NAMALWA (cell line): Measurements from ENCODE around the gene CYB561.

Experiments
- DNase-seq: peaks from one replicate; pipeline ENCODE4 v3.0.0-alpha.2; 2015; ENCODE audit warnings: low spot score

CYB561 gene

GRCh38 chr17:63431939-63432804 lies 13.9 kb downstream of the CYB561 start:
- no peak for DNase-seq

GRCh38 chr17:63431618-63431938 lies 14.5 kb downstream of the CYB561 start:
- no peak for DNase-seq

GRCh38 chr17:63430223-63430622 lies 15.9 kb downstream of the CYB561 start:
- DNase-seq = no peak

DNA sequence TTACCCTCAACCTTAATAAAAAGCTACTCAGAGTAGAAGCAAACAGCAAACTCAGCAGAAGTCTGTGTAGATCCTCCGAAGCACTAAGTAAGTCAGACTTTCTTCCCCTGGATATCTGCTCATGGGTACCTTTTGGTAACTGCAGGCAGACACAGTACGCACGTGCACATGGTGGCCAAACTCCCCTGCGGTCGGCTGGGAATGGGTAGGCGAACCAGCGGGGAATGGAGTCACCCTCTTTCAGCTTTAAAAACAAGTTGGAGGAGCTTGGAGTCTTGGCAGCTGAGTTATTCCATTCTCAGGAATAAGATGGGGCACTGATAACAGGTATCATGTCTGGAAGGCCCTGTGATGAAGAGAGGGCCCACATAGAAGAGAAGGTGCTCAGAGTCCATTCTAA lies 16.3 kb downstream of the CYB561 start:
- no peak for DNase-seq

GRCh38 chr17:63426917-63427308 lies 19.2 kb downstream of the CYB561 start:
- DNase-seq = no peak

- no peak for DNase-seq
These were observed 19.8 kb downstream of the CYB561 start for GRCh38 chr17:63426041-63426916.

GRCh38 chr17:63425483-63425882 lies 20.6 kb downstream of the CYB561 start:
- DNase-seq = peak; percentile 83

DNA sequence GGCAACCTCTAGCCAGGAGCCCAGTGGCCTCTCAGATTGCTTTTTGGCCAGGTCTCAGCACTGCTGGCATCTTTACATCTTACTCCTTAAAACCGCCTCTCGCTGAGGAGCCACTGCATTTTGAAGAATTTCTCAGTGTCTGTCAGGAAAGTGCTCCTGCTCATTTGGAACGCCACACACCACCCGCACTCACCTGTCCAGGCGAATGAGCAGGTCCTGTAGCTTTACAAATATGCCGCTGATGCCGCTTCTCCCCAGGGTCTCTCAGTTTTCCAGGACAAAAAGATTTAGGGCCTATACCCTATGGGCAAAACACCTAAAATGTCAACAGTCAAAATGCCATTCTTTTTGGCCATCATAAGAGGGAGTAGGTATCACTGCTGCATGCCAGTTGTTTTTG lies 22.1 kb downstream of the CYB561 start:
- DNase-seq = no peak

DNA sequence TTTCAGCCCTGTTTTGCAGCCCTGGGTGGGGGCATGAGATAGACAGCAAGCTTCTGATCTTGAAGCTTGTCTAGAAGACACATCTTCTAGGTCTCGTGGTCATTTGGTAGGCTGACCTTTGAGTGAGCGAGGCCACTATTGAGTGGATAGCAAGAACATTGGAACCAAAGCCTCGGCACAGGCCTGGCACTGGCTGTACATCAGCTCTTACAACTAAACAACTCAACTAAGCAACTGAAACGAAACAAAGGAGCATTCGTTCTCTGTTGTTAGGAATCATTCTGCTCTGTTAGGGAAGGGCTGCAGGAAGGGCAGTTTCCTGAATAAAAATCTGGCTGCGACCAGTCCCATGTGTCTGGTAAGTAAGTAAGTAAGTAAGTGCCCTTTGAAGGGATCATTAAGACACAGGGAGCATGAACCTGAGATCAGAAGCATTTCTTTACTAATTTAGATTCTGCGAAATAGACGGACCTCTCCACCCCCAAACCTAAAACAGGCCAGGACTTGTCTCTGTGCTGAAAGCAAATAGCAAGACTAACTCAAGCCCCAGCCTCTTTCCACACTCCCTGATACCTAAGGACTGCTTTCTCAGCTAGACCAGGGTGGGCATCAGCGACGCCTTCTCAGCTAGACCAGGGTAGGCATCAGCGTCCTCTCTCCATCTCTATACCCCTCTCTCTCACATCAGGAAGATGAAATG lies 22.7 kb downstream of the CYB561 start:
- no peak for DNase-seq

DNA sequence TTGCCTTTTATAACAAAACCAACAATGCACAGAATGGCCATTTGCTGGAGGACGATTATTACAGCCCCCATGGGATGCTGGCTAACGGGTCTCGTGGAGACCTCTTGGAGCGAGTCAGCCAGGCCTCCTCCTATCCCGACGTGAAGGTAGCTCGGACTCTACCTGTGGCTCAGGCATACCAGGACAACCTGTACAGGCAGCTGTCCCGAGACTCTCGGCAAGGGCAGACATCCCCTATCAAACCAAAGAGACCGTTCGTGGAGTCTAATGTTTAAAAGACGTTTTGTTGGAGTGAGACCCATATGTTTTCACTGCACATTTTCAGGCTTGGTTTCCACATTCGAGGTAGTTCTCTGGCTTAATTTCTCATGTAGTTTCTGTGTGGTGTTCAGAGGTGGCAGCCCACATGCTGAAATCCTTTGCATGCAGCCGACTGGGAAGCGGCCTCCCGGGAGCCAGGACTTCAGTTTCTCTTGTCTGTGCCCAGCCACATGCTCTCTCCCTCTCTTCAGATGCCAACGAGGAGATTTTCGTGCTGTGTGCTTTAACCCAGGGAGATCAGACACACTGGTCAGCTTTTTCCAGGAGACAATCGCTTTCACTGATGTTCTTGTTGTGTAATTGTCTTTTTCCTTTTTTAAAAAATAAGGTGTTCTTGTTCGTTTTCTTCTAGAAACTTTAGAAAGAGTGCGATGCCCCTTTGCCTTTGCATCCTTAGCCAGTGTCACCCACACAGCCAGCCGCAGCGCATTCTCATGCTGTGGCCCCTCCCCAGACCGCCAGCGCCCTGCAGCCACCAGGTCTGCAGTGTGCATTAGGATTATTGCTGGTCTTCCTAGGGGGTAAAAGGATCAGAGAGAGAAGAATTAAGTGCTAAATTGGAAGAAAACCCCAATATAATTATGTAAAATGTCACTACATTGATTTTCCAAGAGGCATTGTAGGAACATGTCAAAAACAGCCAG lies 24.1 kb downstream of the CYB561 start:
- DNase-seq = no peak

DNA sequence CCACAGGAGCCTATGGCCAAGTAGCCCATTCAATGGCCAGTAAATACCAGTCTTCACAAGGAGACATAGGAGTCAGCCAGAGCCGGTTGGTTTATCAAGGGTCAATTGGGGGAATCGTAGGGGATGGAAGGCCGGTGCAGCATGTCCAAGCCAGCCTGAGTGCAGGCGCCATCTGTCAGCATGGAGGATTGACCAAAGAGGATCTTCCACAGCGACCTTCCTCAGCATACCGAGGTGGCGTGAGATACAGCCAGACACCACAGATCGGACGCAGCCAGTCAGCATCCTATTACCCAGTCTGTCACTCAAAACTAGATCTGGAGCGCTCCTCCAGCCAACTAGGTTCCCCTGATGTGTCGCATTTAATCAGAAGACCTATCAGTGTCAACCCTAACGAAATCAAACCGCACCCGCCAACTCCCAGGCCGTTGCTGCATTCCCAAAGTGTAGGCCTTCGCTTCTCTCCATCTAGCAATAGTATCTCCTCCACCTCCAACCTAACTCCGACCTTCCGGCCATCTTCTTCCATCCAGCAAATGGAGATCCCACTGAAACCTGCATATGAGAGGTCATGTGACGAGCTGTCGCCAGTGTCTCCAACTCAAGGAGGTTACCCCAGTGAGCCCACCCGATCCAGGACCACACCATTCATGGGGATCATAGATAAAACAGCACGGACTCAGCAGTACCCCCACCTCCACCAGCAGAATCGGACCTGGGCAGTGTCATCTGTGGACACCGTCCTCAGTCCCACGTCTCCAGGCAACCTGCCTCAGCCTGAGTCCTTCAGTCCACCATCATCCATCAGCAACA lies 25.0 kb downstream of the CYB561 start:
- DNase-seq = no peak

DNA sequence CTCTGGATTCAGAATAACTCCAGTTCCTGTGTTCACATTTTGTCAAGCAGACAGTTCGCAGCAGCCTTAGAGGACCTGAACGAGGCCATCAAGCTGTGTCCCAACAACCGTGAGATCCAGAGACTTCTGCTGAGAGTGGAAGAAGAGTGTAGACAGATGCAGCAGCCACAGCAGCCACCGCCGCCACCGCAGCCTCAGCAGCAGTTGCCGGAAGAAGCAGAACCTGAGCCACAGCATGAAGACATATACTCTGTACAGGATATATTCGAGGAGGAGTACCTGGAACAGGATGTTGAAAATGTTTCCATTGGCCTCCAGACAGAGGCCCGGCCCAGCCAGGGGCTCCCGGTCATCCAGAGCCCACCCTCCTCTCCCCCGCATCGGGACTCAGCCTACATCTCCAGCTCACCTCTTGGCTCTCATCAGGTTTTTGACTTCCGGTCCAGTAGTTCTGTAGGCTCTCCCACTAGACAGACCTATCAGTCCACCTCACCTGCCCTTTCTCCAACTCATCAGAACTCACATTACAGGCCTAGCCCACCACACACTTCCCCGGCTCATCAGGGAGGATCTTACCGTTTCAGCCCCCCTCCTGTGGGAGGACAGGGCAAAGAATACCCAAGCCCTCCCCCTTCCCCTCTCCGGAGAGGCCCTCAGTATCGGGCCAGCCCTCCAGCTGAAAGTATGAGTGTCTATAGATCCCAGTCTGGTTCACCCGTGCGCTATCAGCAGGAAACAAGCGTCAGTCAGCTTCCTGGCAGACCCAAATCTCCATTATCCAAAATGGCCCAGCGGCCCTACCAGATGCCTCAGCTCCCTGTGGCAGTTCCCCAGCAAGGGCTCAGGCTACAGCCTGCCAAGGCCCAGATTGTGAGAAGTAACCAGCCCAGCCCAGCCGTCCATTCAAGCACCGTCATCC lies 25.9 kb downstream of the CYB561 start:
- no peak for DNase-seq

GRCh38 chr17:63419398-63419797 lies 26.7 kb downstream of the CYB561 start:
- no peak for DNase-seq

DNA sequence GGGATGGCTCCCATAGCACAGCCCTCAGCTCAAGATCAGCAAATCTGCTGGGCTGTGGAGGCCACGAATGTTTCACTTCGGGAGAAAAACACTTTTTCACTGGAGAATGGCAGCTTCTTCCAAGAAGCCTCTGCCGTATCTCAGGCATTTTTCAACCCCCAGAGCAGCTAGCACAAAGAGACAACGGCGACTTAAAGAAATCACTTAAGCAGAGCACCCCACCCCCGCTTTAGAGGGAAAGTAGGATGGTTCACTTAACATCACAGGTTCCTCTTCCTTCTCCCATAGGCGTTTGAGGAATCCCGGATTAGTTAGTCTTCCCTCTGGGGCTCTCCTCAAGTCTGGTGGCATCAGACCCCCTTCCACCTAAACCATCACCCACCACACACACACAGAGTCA lies 27.6 kb downstream of the CYB561 start:
- DNase-seq = no peak

DNA sequence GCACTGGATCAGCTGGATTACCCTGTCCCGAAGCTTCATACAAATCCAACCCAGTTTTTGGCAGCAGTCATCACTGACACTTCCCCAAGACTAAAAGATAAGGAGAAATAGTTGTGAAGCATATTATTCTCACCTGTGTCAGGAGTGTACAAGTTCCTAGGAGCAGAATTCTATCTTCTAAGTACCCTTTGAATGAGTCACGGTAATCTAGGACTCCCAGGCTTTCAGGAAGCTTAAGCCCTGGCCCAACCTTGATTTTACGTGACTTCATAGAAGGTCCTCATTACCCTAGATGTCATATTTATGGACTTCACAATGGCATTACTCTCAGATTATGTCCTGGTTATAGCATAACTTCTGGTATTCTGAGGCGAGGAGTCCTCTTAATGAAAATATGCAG lies 31.9 kb downstream of the CYB561 start:
- DNase-seq = no peak

DNA sequence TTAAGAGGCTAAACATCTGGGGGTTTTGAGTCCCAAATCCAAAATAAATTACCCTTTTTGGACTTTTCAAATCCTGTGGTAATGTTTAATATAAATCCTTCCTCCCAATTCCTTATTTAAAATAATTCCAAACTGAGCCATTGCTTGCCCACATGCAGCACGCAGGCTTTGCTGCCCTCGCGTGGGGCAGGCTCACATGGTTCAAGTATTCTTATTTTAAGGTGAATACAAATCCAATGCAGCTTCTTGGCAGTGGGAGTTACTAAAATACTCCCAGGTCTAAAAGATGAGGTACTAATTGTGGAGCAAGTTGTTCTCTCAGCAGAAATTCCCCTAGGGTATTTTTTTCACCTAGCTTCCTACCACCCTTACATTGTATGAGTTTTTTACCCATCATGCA lies 33.0 kb downstream of the CYB561 start:
- no peak for DNase-seq

DNA sequence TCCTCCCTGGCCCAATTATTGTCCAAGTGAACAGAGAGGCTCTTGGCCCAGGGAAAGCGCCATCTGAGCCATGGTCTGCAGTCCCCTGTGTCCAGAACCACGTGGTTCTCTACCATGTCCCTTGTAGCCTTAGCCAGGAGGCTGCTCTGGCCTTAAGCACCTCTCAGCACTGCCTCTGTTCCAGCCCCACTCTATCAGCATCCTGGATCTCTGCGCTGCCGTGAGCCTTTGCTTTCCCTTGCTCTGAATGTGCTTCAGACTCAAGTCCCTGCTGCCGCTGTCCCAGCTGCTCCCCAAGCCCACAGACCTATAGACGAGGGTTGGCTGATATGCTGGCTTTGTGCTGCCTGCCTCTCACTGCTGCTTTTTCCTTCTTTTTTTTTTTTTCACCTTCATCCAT lies 33.9 kb downstream of the CYB561 start:
- no peak for DNase-seq

DNA sequence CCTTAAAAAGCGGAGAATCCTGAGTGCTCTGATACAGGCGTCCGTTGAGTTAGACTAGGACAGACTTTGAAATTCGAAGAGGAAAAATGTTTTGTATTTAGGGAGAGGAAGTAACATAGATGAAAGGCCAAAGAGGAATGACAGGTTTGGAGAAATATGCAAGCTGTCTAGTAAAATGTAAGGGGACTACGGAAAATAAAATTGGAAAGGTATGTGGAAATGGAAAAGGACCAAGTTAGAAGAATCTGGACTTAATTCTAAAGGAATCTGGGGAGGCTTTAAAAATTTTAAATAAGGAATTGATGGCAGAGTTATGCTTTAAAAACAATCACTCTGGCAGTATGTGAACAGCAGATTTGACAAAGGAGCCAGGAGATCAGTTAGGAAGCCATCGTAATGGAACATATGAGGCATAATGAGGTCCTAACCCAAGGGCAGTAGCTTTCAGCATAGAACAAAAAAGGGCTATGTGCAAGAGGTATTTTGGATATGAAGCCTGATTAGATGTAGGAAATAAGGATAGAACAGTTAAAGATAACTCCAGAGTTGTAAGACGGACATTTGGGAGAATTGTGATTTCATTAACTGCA lies 38.3 kb downstream of the CYB561 start:
- no peak for DNase-seq

DNA sequence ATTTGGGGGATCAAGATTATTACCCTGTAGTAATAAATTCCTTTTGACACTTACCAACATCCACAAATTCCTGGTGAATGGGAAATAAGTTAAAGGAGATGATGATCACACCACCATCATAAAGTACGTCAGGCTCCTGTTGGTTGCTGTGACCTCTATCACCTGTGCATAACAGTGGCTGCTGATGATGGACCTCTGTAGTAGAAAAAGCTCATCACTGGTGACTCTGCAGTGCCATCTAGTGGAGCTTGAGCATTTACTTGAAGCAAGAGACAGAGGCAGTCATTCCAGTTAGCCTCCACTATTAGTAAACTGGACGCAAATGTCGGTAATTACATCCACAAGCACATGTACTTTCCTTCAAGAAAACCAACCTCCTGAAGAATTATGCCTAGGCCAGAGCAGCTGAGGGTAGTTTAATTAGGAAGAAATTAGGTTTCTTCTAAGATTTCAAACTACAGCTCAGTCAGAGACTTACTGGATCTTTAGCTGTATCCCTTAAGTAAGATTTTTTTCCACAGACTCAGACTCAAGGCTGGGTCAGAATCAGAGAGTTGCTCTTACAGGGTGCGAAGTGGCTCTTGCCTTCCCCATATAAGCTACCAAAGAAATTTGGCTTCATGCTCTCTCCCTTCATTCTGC lies 39.3 kb downstream of the CYB561 start:
- DNase-seq = peak; percentile 94
